OCI-LY3 (cell line): ENCODE measurements around the gene KIAA1671.

Experiments used
- H2AFZ ChIP-seq: fragments of 200-600, 300-600 bp; shearing (Covaris generic); 2 replicates; pipeline ENCODE4 v1.6.0; 2014; ENCODE audit warnings: antibody characterized with exemption, low read depth, low read length
- H3K27ac ChIP-seq: fragments of 200-600, 300-600 bp; sonication (generic); 2 replicates; pipeline ENCODE4 v1.5.1; 2014; ENCODE audit warnings: mild to moderate bottlenecking, low read length, moderate library complexity, mixed read lengths
- H3K27me3 ChIP-seq: fragments of 200-600, 300-600 bp; sonication (generic); 2 replicates; pipeline ENCODE4 v1.6.1; 2014; ENCODE audit warnings: low read depth, low read length, mixed read lengths
- H3K36me3 ChIP-seq: fragments of 200-600, 300-600 bp; sonication (generic); replicated peaks from 2 replicates; pipeline ENCODE3; 2014; ENCODE audit warnings: low read depth, low read length, mixed read lengths
- H3K4me1 ChIP-seq: fragments of 300-600, 200-600 bp; sonication (generic); 2 replicates; pipeline ENCODE4 v1.6.1; 2014; ENCODE audit warnings: low read length, mixed read lengths
- H3K4me2 ChIP-seq: fragments of 200-600, 300-600 bp; sonication (generic); 2 replicates; pipeline ENCODE4 v1.6.1; 2014; ENCODE audit warnings: low read length, mixed read lengths
- H3K4me3 ChIP-seq: fragments of 300-600, 200-600 bp; sonication (generic); 2 replicates; pipeline ENCODE4 v1.5.1; 2014; ENCODE audit warnings: antibody characterized with exemption, mild to moderate bottlenecking, low read length, moderate library complexity
- H3K79me2 ChIP-seq: fragments of 300-600, 200-600 bp; shearing (Covaris generic); 2 replicates; pipeline ENCODE4 v1.6.1; 2014; ENCODE audit warnings: mild to moderate bottlenecking, low read length, mixed read lengths
- H3K9ac ChIP-seq: fragments of 300-600, 200-600 bp; shearing (Covaris generic); 2 replicates; pipeline ENCODE4 v1.6.0; 2014; ENCODE audit warnings: mild to moderate bottlenecking, low read length, moderate library complexity
- H3K9me3 ChIP-seq: fragments of 200-600, 300-600 bp; shearing (Covaris generic); 2 replicates; pipeline ENCODE4 v1.6.1; 2014; ENCODE audit warnings: low read length, mixed read lengths; ENCODE audit not compliant: insufficient read depth
- H4K20me1 ChIP-seq: fragments of 200-600, 300-600 bp; sonication (generic); 2 replicates; pipeline ENCODE4 v1.6.1; 2016; ENCODE audit warnings: low read length, mixed read lengths; ENCODE audit not compliant: insufficient read depth
- EZH2phosphoT487 ChIP-seq: fragments of 200-600 bp; shearing (Covaris generic); IDR thresholded peaks from 2 replicates; pipeline ENCODE4 v1.6.1; 2018; ENCODE audit warnings: antibody characterized with exemption, mixed run types, low read depth
- TF ChIP-seq, protein P1 (sequence below): fragments of 200-600, 300-600 bp; sonication (generic); IDR thresholded peaks from 2 replicates; pipeline ENCODE4 v1.5.1; 2014; ENCODE audit warnings: antibody characterized with exemption, low read length, low read depth

The KIAA1671 gene

DNA sequence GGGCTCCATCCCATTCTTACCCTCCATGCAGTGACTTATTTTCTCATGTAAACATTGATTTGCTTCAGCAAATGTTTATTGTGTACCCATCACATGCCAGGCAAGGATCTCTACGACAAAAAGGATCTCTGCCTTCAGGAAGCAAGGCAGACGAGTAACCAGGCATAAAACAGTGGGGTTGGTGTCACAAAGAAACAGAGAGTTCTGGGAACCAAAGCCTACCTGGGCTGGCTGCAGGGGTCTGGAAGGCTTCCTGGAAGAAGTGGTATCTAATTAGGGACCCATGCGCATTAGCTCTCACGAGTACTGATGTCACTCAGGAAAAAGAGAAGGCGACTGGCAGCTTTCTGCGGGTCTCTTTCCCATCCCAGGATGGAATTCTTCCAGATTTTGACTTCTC lies 44.5 kb downstream of the KIAA1671 start:
- H3K4me3 ChIP-seq: no peak overlapping the region
- H3K79me2 ChIP-seq: no peaks in the 10 kb centered on the region
- no peaks in the 10 kb centered on the region for H4K20me1 ChIP-seq
- TF ChIP-seq, protein P1, sequence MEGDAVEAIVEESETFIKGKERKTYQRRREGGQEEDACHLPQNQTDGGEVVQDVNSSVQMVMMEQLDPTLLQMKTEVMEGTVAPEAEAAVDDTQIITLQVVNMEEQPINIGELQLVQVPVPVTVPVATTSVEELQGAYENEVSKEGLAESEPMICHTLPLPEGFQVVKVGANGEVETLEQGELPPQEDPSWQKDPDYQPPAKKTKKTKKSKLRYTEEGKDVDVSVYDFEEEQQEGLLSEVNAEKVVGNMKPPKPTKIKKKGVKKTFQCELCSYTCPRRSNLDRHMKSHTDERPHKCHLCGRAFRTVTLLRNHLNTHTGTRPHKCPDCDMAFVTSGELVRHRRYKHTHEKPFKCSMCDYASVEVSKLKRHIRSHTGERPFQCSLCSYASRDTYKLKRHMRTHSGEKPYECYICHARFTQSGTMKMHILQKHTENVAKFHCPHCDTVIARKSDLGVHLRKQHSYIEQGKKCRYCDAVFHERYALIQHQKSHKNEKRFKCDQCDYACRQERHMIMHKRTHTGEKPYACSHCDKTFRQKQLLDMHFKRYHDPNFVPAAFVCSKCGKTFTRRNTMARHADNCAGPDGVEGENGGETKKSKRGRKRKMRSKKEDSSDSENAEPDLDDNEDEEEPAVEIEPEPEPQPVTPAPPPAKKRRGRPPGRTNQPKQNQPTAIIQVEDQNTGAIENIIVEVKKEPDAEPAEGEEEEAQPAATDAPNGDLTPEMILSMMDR: no peak
- TF ChIP-seq EZH2phosphoT487: no peak
- no peaks in the 10 kb centered on the region for H3K9me3 ChIP-seq
- no peak overlapping the region for H3K9ac ChIP-seq
- H3K27ac ChIP-seq: no peak overlapping the region
- peaks cover 33% of the 10 kb centered on the region for H3K27me3 ChIP-seq
- no peak overlapping the region for H2AFZ ChIP-seq
- H3K36me3 ChIP-seq: no peaks in the 10 kb centered on the region
- H3K4me1 ChIP-seq: no peaks in the 10 kb centered on the region
- H3K4me2 ChIP-seq: no peak overlapping the region

GRCh38 chr22:25000686-25001085 lies 48.2 kb downstream of the KIAA1671 start:
- H3K9me3 ChIP-seq: no peaks in the 10 kb centered on the region
- no peak overlapping the region for H3K9ac ChIP-seq
- H3K4me2 ChIP-seq: no peak overlapping the region
- H3K79me2 ChIP-seq: no peaks in the 10 kb centered on the region
- no peak for TF ChIP-seq EZH2phosphoT487
- TF ChIP-seq, protein P1: no peak
- no peaks in the 10 kb centered on the region for H4K20me1 ChIP-seq
- H3K27ac ChIP-seq: no peak overlapping the region
- peaks cover 21% of the 10 kb centered on the region for H3K27me3 ChIP-seq
- H3K4me1 ChIP-seq: no peaks in the 10 kb centered on the region
- no peak overlapping the region for H3K4me3 ChIP-seq
- H3K36me3 ChIP-seq: no peaks in the 10 kb centered on the region
- no peak overlapping the region for H2AFZ ChIP-seq

GRCh38 chr22:25002241-25002985 lies 49.9 kb downstream of the KIAA1671 start:
- Histone ChIP-seq H3K27ac (no peak overlapping the region), H3K4me2 (no peak overlapping the region), H3K9me3 (no peaks in the 10 kb centered on the region), H3K4me1 (no peaks in the 10 kb centered on the region), H2AFZ (no peak overlapping the region), H4K20me1 (no peaks in the 10 kb centered on the region), H3K9ac (no peak overlapping the region), H3K36me3 (no peaks in the 10 kb centered on the region), H3K27me3 (peaks cover 4% of the 10 kb centered on the region), H3K79me2 (no peaks in the 10 kb centered on the region), H3K4me3 (no peak overlapping the region)
- TF ChIP-seq, protein P1: no peak
- no peak for TF ChIP-seq EZH2phosphoT487

- no peak for TF ChIP-seq EZH2phosphoT487
- TF ChIP-seq, protein P1: no peak
- Histone ChIP-seq H3K9me3 (no peaks in the 10 kb centered on the region), H3K4me3 (no peak overlapping the region), H3K4me1 (no peaks in the 10 kb centered on the region), H2AFZ (no peak overlapping the region), H3K27me3 (no peaks in the 10 kb centered on the region), H4K20me1 (no peaks in the 10 kb centered on the region), H3K4me2 (no peak overlapping the region), H3K36me3 (no peaks in the 10 kb centered on the region), H3K9ac (no peak overlapping the region), H3K79me2 (no peaks in the 10 kb centered on the region), H3K27ac (no peak overlapping the region)
These were observed 53.8 kb downstream of the KIAA1671 start for GRCh38 chr22:25006354-25006753.
